HuH-7 (cell line): ENCODE results near the gene DYRK2.

Experiments used
- DNase-seq: peaks from one replicate; pipeline ENCODE4 v3.0.0; 2011; ENCODE audit warnings: low spot score

DYRK2 gene

GRCh38 chr12:67705394-67706370, 57.1 kb downstream of the DYRK2 start:
- DNase-seq, result no peak

DNA sequence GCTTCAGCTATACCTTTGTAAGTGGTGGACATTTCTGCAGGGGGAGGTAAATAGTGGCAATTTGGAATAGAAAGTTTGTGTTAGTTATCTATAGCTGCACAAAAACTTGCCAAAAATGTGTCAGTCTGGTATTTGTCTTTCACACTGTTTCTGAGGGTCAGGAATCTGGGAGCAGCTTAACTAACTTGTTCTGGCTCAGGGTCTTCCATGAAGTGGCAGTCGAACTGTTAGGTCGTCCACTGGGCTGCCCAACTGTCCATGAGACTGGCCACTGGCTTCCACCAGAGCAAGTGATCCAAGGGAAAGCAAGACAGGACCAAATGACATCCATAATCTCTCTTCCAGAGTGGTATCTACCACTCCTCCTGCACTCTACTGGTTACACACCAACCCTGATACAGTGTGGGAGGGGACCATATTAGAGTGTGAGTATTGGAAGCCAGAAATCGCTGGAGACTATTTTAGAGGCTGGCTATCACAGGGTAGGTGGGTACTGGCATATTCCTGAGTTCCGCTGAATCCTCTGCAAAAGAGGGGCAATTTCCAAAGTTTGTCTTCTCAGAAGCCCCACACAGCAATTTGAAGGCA, 60.9 kb downstream of the DYRK2 start:
- no peak for DNase-seq

- peak; percentile 70 for DNase-seq
Measured at GRCh38 chr12:67710582-67710981, 62.0 kb downstream of the DYRK2 start.

- DNase-seq, result no peak
Measured at GRCh38 chr12:67712011-67712410, 63.5 kb downstream of the DYRK2 start.

- DNase-seq, result no peak
Measured at GRCh38 chr12:67714648-67715047, 66.1 kb downstream of the DYRK2 start.
